ENCODE measurements around the gene TAOK1.

TAOK1 gene

GRCh38 chr17:29572691-29573557 lies 182.8 kb downstream of the TAOK1 start:
- peak; percentile 44 for DNase-seq

GRCh38 chr17:29573558-29573869 lies 183.4 kb downstream of the TAOK1 start:
- DNase-seq, result no peak

GRCh38 chr17:29573871-29574731 lies 183.9 kb downstream of the TAOK1 start:
- DNase-seq, result no peak

- DNase-seq, result no peak
Measured at GRCh38 chr17:29574732-29575510, 184.8 kb downstream of the TAOK1 start.

GRCh38 chr17:29575511-29576213 lies 185.5 kb downstream of the TAOK1 start:
- no peak for DNase-seq

- DNase-seq, result no peak
Measured at GRCh38 chr17:29576214-29577000, 186.2 kb downstream of the TAOK1 start.

GRCh38 chr17:29577001-29577370 lies 186.8 kb downstream of the TAOK1 start:
- no peak for DNase-seq

GRCh38 chr17:29577385-29578211 lies 187.4 kb downstream of the TAOK1 start:
- DNase-seq, result no peak

- DNase-seq, result no peak
Measured at GRCh38 chr17:29578626-29579485, 188.7 kb downstream of the TAOK1 start.

GRCh38 chr17:29579866-29580771 lies 190.0 kb downstream of the TAOK1 start:
- DNase-seq, result peak; percentile 84

- DNase-seq, result no peak
Measured at GRCh38 chr17:29581583-29582253, 191.6 kb downstream of the TAOK1 start.

- no peak for DNase-seq
Measured at GRCh38 chr17:29582254-29582765, 192.1 kb downstream of the TAOK1 start.

GRCh38 chr17:29582772-29583171 lies 192.6 kb downstream of the TAOK1 start:
- no peak for DNase-seq

GRCh38 chr17:29583324-29584248 lies 193.4 kb downstream of the TAOK1 start:
- no peak for DNase-seq

- no peak for DNase-seq
Measured at GRCh38 chr17:29584452-29585079, 194.4 kb downstream of the TAOK1 start.

Measured in central memory CD4-positive, alpha-beta T cell (primary cell).